Measurements from ENCODE around the gene TDRD6.

Gene TDRD6

GRCh38 chr6:46729787-46730326 is 42.2 kb downstream of the TDRD6 start:
- Histone ChIP-seq H3K27me3 (ENCODE audit: insufficient read depth, poor library complexity, severe bottlenecking) (peaks cover 5% of the 10 kb centered on the region), H3K4me3 (replicated peaks; ENCODE audit: insufficient read depth, low read length) (no peak overlapping the region), H3K27ac (replicated peaks) (no peak overlapping the region)
- no peak for TF ChIP-seq POLR2AphosphoS5 (IDR thresholded peaks at IDR 0.05; ENCODE audit: low read depth)
- TF ChIP-seq, protein P1, sequence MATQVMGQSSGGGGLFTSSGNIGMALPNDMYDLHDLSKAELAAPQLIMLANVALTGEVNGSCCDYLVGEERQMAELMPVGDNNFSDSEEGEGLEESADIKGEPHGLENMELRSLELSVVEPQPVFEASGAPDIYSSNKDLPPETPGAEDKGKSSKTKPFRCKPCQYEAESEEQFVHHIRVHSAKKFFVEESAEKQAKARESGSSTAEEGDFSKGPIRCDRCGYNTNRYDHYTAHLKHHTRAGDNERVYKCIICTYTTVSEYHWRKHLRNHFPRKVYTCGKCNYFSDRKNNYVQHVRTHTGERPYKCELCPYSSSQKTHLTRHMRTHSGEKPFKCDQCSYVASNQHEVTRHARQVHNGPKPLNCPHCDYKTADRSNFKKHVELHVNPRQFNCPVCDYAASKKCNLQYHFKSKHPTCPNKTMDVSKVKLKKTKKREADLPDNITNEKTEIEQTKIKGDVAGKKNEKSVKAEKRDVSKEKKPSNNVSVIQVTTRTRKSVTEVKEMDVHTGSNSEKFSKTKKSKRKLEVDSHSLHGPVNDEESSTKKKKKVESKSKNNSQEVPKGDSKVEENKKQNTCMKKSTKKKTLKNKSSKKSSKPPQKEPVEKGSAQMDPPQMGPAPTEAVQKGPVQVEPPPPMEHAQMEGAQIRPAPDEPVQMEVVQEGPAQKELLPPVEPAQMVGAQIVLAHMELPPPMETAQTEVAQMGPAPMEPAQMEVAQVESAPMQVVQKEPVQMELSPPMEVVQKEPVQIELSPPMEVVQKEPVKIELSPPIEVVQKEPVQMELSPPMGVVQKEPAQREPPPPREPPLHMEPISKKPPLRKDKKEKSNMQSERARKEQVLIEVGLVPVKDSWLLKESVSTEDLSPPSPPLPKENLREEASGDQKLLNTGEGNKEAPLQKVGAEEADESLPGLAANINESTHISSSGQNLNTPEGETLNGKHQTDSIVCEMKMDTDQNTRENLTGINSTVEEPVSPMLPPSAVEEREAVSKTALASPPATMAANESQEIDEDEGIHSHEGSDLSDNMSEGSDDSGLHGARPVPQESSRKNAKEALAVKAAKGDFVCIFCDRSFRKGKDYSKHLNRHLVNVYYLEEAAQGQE (IDR thresholded peaks at IDR 0.05; ENCODE audit: insufficient replicate concordance, low read depth), result peak; percentile 77
- no peak for DNase-seq (ENCODE audit: low read depth in 1 of 2, low spot score in 1 of 2)

DNA sequence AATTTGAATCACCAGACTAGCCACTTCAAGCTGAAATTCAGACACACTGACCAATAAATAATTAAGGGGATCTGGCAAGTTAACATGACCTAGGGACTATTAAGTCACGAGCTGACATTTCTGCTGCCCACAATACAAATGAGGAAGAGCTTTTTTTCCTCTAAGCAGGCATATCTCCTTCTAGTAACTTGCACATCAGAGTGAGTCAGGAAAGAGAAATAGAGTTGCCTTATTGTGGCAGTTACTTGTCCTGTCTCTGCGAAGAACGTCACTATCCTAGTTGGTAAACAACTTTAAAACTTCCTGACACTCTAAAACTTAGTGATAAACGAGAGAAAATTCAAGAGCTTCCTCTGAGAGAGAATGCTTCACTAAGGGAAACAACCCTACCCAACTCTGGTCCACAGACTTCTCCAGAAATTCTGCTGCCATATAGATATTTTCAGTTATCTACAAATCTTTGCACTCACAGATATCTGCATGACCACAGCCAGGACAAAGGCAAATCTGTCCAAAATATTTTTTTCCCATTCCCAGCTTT is 43.3 kb downstream of the TDRD6 start:
- Histone ChIP-seq H3K27me3 (ENCODE audit: insufficient read depth, poor library complexity, severe bottlenecking) (peaks cover 15% of the 10 kb centered on the region), H3K4me3 (replicated peaks; ENCODE audit: insufficient read depth, low read length) (no peak overlapping the region), H3K27ac (replicated peaks) (no peak overlapping the region; the same call in 1 of the 2 replicates)
- TF ChIP-seq SPI1 (IDR thresholded peaks at IDR 0.05; ENCODE audit: borderline replicate concordance, low read depth) (peak; percentile 87), POLR2AphosphoS5 (IDR thresholded peaks at IDR 0.05; ENCODE audit: low read depth) (no peak), GABPA (IDR thresholded peaks at IDR 0.05; ENCODE audit: low read depth) (no peak)
- TF ChIP-seq, protein P2, sequence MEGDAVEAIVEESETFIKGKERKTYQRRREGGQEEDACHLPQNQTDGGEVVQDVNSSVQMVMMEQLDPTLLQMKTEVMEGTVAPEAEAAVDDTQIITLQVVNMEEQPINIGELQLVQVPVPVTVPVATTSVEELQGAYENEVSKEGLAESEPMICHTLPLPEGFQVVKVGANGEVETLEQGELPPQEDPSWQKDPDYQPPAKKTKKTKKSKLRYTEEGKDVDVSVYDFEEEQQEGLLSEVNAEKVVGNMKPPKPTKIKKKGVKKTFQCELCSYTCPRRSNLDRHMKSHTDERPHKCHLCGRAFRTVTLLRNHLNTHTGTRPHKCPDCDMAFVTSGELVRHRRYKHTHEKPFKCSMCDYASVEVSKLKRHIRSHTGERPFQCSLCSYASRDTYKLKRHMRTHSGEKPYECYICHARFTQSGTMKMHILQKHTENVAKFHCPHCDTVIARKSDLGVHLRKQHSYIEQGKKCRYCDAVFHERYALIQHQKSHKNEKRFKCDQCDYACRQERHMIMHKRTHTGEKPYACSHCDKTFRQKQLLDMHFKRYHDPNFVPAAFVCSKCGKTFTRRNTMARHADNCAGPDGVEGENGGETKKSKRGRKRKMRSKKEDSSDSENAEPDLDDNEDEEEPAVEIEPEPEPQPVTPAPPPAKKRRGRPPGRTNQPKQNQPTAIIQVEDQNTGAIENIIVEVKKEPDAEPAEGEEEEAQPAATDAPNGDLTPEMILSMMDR (IDR thresholded peaks at IDR 0.05; ENCODE audit: insufficient read depth, low read length), result no peak
- TF ChIP-seq, protein P1 (IDR thresholded peaks at IDR 0.05; ENCODE audit: insufficient replicate concordance, low read depth), result no peak
- peak in 1 of 2 experiments; percentile 30 for DNase-seq (ENCODE audit: low read depth in 1 of 2, low spot score in 1 of 2)

DNA sequence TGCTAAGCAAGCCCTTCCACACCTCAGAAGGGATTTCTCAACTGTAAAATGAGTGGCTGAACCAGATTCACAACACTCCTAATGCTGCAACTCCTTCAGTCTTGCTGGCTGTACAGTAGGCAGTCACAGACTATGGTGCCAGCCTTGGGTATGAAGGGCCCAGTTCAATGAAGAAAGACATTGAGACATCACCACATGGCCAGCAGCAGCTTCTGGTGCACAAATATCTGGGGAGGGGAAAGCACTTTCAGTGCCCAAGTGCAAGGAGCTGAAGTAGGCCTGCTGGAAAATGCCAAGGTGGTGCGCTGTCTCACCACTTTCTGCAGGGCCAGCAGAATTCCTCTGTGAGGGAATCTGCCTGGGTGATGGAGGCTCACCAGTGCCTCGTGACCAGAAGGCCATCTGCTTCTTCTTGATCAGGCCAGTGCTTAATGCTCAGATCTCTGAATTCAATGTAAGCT is 45.7 kb downstream of the TDRD6 start:
- no peak overlapping the region for H3K27ac ChIP-seq (replicated peaks)
- H3K27me3 ChIP-seq (ENCODE audit: insufficient read depth, poor library complexity, severe bottlenecking), result peaks cover 21% of the 10 kb centered on the region
- no peak for TF ChIP-seq POLR2AphosphoS5 (IDR thresholded peaks at IDR 0.05; ENCODE audit: low read depth)
- no peak overlapping the region for H3K4me3 ChIP-seq (replicated peaks; ENCODE audit: insufficient read depth, low read length)
- no peak for DNase-seq (ENCODE audit: low read depth in 1 of 2, low spot score in 1 of 2)

GRCh38 chr6:46734867-46735719 is 47.4 kb downstream of the TDRD6 start, which contains the start of gene PLA2G7:
TSS of gene PLA2G7 (minus strand) at chr6:46735375. CDS start at chr6:46722891, 12,484 bp downstream.
- Histone ChIP-seq H3K27me3 (ENCODE audit: insufficient read depth, poor library complexity, severe bottlenecking) (peaks cover 21% of the 10 kb centered on the region), H3K4me3 (replicated peaks; ENCODE audit: insufficient read depth, low read length) (peak within 1 kb of the TSS; percentile 61), H3K27ac (replicated peaks) (no peak within 1 kb of the TSS)
- TF ChIP-seq GABPA (IDR thresholded peaks at IDR 0.05; ENCODE audit: low read depth) (no peak), POLR2AphosphoS5 (IDR thresholded peaks at IDR 0.05; ENCODE audit: low read depth) (no peak)
- TF ChIP-seq, protein P2 (IDR thresholded peaks at IDR 0.05; ENCODE audit: insufficient read depth, low read length), result no peak
- DNase-seq (ENCODE audit: low read depth in 1 of 2, low spot score in 1 of 2), result no peak

Measured in HL-60 (cell line).